Measurements from ENCODE around the gene CHKB. TPM values are rescaled to one million over a fixed set of nuclear protein-coding genes. Genes with fewer than 3 reads are reported as not detected.

The CHKB gene
- total and polyA plus RNA-seq, 10 of the 15 experiments (the other 5 are each of a cell fraction or from before 2014, with no cell fraction given) = 10.0 to 93.9 (median 57.0) TPM

GRCh38 chr22:50562523-50563412, 19.9 kb downstream of the CHKB start, which contains the start of gene SYCE3:
Gene SYCE3 (minus strand): TSS chr22:50562919. CDS start chr22:50556405, 6,514 bp downstream.
- H3K27ac ChIP-seq (ENCODE audit: control insufficient read depth, insufficient read depth) = no peak within 1 kb of the TSS
- no peaks in the 10 kb centered on the region for H3K4me1 ChIP-seq (ENCODE audit: control insufficient read depth, insufficient read depth, low read length)
- in situ Hi-C loops (cut with MboI) (no loop called here), intact Hi-C loops (cut with micrococcal nuclease; ENCODE audit: unreplicated experiment) (loop anchor here (1.0 to 5.0 kb wide), 2 partner anchors 21 to 35 kb away; partner anchors contain the start of gene SCO2)
- CTCF ChIA-PET = interaction anchor here (0.6 to 2.5 kb wide), 23 partner anchors 10 to 387 kb away, joined by 3 to 21 read pairs (median 4); partner anchors contain the start of genes CHKB, HDAC10, KLHDC7B and LMF2
- H3K79me2 ChIP-seq (ENCODE audit: control insufficient read depth, insufficient read depth, low read length) = no peaks in the 10 kb centered on the region
- DNase-seq (ENCODE audit: low read depth, low spot score) (peak; percentile 75), ATAC-seq (peak; percentile 98), FAIRE-seq (peak; percentile 81)
- peak within 1 kb of the TSS; percentile 94 for H3K4me3 ChIP-seq
- SMC1A ChIA-PET (ENCODE audit: uncharacterized antibody, unreplicated experiment) = interaction anchor here (0.7 to 2.8 kb wide), 8 partner anchors 10 to 59 kb away, joined by 3 to 14 read pairs (median 4); partner anchors contain the start of gene SCO2
- peak within 1 kb of the TSS; percentile 63 for H2AFZ ChIP-seq (ENCODE audit: control insufficient read depth, low read depth, low read length)
- H3K9ac ChIP-seq (ENCODE audit: control insufficient read depth, insufficient read depth, low read length) = peak within 1 kb of the TSS; percentile 57
- peak within 1 kb of the TSS; percentile 73 for H3K4me2 ChIP-seq (ENCODE audit: control insufficient read depth, insufficient read depth)
- no peaks in the 10 kb centered on the region for H3K36me3 ChIP-seq (ENCODE audit: control insufficient read depth in 2 of 2, insufficient read depth in 2 of 2, low read length in 1 of 2)
- peaks cover 0 to 1% of the 10 kb centered on the region in 2 experiments; a peak in 1 of 4 replicates for H3K27me3 ChIP-seq (replicated peaks in 1 of 2; ENCODE audit: control insufficient read depth in 2 of 2, insufficient read depth in 2 of 2, low read length in 1 of 2)
- WGBS (ENCODE audit: insufficient coverage, insufficient replicate concordance, low lambda C conversion rate, missing lambda C conversion rate) = 2% methylated on average over 40 of the region's 61 CpGs
- POLR2A ChIA-PET = interaction anchor here (0.6 to 4.8 kb wide), 13 partner anchors 11 to 376 kb away, joined by 3 to 21 read pairs (median 5); partner anchors contain the start of genes ARSA, KLHDC7B, LMF2 and NCAPH2
- no peaks in the 10 kb centered on the region for H3K9me3 ChIP-seq (replicated peaks; ENCODE audit: control insufficient read depth, insufficient read depth, low read length)
- RAD21 ChIA-PET (ENCODE audit: unreplicated experiment) = interaction anchor here (0.7 to 2.9 kb wide), 8 partner anchors 14 to 92 kb away, joined by 3 to 17 read pairs (median 3); partner anchors contain the start of genes KLHDC7B and SCO2
- BruUV-seq (replicated peaks) = TSS peak; percentile 97
- no peaks in the 10 kb centered on the region for H4K20me1 ChIP-seq (ENCODE audit: control insufficient read depth, insufficient read depth)
- no peak; the same call in none of the 2 replicates for TF ChIP-seq IKZF1 (conservative IDR thresholded peaks at IDR 0.05)
- TF ChIP-seq POLR2AphosphoS2 (IDR thresholded peaks at IDR 0.05; ENCODE audit: low read depth, low read length) = no peak; the same call in 1 of the 2 replicates
- TF ChIP-seq FOXK2 (IDR thresholded peaks at IDR 0.05) = no peak
- TF ChIP-seq KLF5 (IDR thresholded peaks at IDR 0.05; ENCODE audit: partially characterized antibody) = no peak
- TF ChIP-seq PKNOX1 (IDR thresholded peaks at IDR 0.05) = peak; percentile 67
- no peak for TF ChIP-seq SPI1 (IDR thresholded peaks at IDR 0.05; ENCODE audit: borderline replicate concordance, insufficient read depth, low read depth, low read length)
- TF ChIP-seq CHD1 (IDR thresholded peaks at IDR 0.05; ENCODE audit: low read depth, low read length) = no peak
- no peak for TF ChIP-seq BACH1 (IDR thresholded peaks at IDR 0.05; ENCODE audit: borderline replicate concordance)
- 0 out of 2 replicates have a peak, but pooled peaks have one; percentile 39 for TF ChIP-seq RELB (IDR thresholded peaks at IDR 0.05; ENCODE audit: low read depth)
- no peak for TF ChIP-seq SIN3A (IDR thresholded peaks at IDR 0.05; ENCODE audit: low read depth, low read length)
- no peak for TF ChIP-seq IRF5 (IDR thresholded peaks at IDR 0.05; ENCODE audit: borderline replicate concordance)
- no peak for TF ChIP-seq SMAD1 (IDR thresholded peaks at IDR 0.05; ENCODE audit: low read depth, partially characterized antibody)
- peak; percentile 48 for TF ChIP-seq MYC (IDR thresholded peaks at IDR 0.05; ENCODE audit: insufficient read depth, insufficient read length, insufficient replicate concordance, low read length, severe bottlenecking)
- TF ChIP-seq CREM (IDR thresholded peaks at IDR 0.05; ENCODE audit: low read depth) = peak; percentile 10; the same call in 1 of the 2 replicates
- TF ChIP-seq SRF (IDR thresholded peaks at IDR 0.05; ENCODE audit: low read depth in 2 of 2, low read length in 2 of 2) = 0 out of 4 replicates have a peak, but pooled peaks of 1 of the 2 experiments have one; percentile 13
- TF ChIP-seq NFIC (IDR thresholded peaks at IDR 0.05; ENCODE audit: low read depth, low read length) = no peak
- no peak for TF ChIP-seq E2F4 (IDR thresholded peaks at IDR 0.05; ENCODE audit: low read depth, low read length)

Data from GM12878 (cell line).